ENCODE results near the gene SOCS6. TPM values are rescaled to one million over a fixed set of nuclear protein-coding genes. Genes with fewer than 3 reads are reported as not detected.
"Not testable (repeated sequence)": the region's sequence is repeated elsewhere in the genome, so short reads cannot be mapped to it uniquely, and the experiment has no call there.

Gene SOCS6
- 20.2 TPM for total RNA-seq
- long read RNA-seq, full-length matches to known transcripts = 13 of 27 reads
- long read RNA-seq, partial matches to known transcripts = 6 of 27 reads
- long read RNA-seq, other reads (novel, unspliced or antisense) = 8 of 27 reads

GRCh38 chr18:70288851-70289328, at the start of gene SOCS6:
Gene SOCS6, plus strand, starts transcription at chr18:70289045. Its CDS starts 35,624 bp downstream, at chr18:70324669.
- TF ChIP-seq CTCF (IDR thresholded peaks at IDR 0.05; ENCODE audit: borderline replicate concordance) = no peak
- H3K4me1 ChIP-seq = peaks cover 63% of the 10 kb centered on the region

GRCh38 chr18:70243131-70243929, 45.5 kb upstream of the SOCS6 start:
- no peak overlapping the region for H3K27ac ChIP-seq (replicated peaks)
- TF ChIP-seq CTCF (IDR thresholded peaks at IDR 0.05; ENCODE audit: borderline replicate concordance) = no peak
- H3K36me3 ChIP-seq = no peaks in the 10 kb centered on the region
- peaks cover 21% of the 10 kb centered on the region for H3K9me3 ChIP-seq (replicated peaks)
- no peak for DNase-seq
- H3K27me3 ChIP-seq (ENCODE audit: low read depth) = no peaks in the 10 kb centered on the region
- peaks cover 26% of the 10 kb centered on the region for H3K4me1 ChIP-seq
- no peak overlapping the region for H3K4me3 ChIP-seq
- intact Hi-C loops (cut with micrococcal nuclease) = no loop called here

More at GRCh38 chr18:70288851-70289328, at the start of gene SOCS6:
- Histone ChIP-seq H3K27ac (replicated peaks) (peak within 1 kb of the TSS; percentile 90), H3K9me3 (replicated peaks) (no peaks in the 10 kb centered on the region), H3K27me3 (ENCODE audit: low read depth) (no peaks in the 10 kb centered on the region), H3K36me3 (no peaks in the 10 kb centered on the region), H3K4me3 (peak within 1 kb of the TSS; percentile 80)
- DNase-seq = peak; percentile 66
- intact Hi-C loops (cut with micrococcal nuclease) = no loop called here

- Histone ChIP-seq H3K36me3 (no peaks in the 10 kb centered on the region), H3K4me3 (peak overlapping the region; percentile 40), H3K27ac (replicated peaks) (peak overlapping the region; percentile 60), H3K27me3 (ENCODE audit: low read depth) (no peaks in the 10 kb centered on the region), H3K4me1 (peaks cover 26% of the 10 kb centered on the region), H3K9me3 (replicated peaks) (peaks cover under 1% of the 10 kb centered on the region)
- no peak for TF ChIP-seq CTCF (IDR thresholded peaks at IDR 0.05; ENCODE audit: borderline replicate concordance)
- DNase-seq = no peak
- intact Hi-C loops (cut with micrococcal nuclease) = no loop called here
Observed at GRCh38 chr18:70246061-70246466, 42.8 kb upstream of the SOCS6 start.

- no peak for DNase-seq
- Histone ChIP-seq H3K4me3 (no peak overlapping the region), H3K36me3 (no peaks in the 10 kb centered on the region), H3K27ac (replicated peaks) (no peak overlapping the region), H3K9me3 (replicated peaks) (no peaks in the 10 kb centered on the region), H3K4me1 (peaks cover 26% of the 10 kb centered on the region), H3K27me3 (ENCODE audit: low read depth) (no peaks in the 10 kb centered on the region)
- TF ChIP-seq CTCF (IDR thresholded peaks at IDR 0.05; ENCODE audit: borderline replicate concordance) = no peak
- intact Hi-C loops (cut with micrococcal nuclease) = no loop called here
Observed at GRCh38 chr18:70249118-70249517, 39.7 kb upstream of the SOCS6 start.

DNA sequence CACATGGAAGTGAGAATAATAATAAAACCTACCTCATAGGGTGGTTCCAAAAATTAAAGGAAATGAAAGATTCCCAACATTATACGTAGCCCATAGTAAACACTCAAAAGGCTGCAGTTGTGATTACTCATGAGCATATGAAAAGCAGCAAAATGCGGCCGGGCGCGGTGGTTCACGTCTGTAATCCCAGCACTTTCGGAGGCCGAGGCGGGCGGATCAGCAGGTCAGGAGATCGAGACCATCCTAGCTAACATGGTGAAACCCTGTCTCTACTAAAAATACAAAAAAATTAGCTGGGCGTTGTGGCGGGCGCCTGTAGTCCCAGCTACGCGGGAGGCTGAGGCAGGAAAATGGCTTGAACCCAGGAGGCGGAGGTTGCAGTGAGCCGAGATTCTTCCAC, 39.0 kb upstream of the SOCS6 start:
- H3K36me3 ChIP-seq; H3K27me3 ChIP-seq (ENCODE audit: low read depth); H3K9me3 ChIP-seq (replicated peaks); DNase-seq; intact Hi-C loops (cut with micrococcal nuclease); H3K4me3 ChIP-seq; H3K27ac ChIP-seq (replicated peaks): not testable (repeated sequence)
- peaks cover 26% of the 10 kb centered on the region for H3K4me1 ChIP-seq

DNA sequence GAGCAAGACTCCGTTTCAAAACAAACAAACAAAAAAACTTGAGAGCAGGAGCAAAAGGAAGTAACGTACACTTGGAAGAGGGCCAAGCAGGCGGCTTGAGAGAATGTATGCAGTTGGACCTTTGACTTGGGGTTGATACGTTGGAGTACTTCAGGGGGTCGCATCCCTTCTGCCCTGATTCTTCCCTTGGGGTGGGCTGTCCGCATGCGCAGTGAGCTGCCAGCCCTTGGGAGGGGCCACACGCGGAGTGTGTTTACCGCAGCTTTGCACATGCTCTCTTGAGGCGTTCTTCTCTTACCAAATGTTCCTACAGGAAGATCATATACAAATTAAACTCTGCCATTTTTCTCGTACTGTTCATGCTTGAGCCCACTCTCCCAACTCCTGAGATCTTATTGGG, 38.1 kb upstream of the SOCS6 start:
- no peak for DNase-seq
- Histone ChIP-seq H3K4me3 (no peak overlapping the region), H3K9me3 (replicated peaks) (no peaks in the 10 kb centered on the region), H3K27ac (replicated peaks) (no peak overlapping the region), H3K4me1 (peaks cover 18% of the 10 kb centered on the region), H3K36me3 (no peaks in the 10 kb centered on the region), H3K27me3 (ENCODE audit: low read depth) (no peaks in the 10 kb centered on the region)
- intact Hi-C loops (cut with micrococcal nuclease) = no loop called here
- no peak for TF ChIP-seq CTCF (IDR thresholded peaks at IDR 0.05; ENCODE audit: borderline replicate concordance)

Measured in left ventricle myocardium inferior (tissue), 1 donor.